ENCODE measurements around the gene MACROD1.

GRCh38 chr11:63966444-63966843 is 199.5 kb downstream of the MACROD1 start:
- no peak for TF ChIP-seq POLR2AphosphoS5 (IDR thresholded peaks at IDR 0.05; ENCODE audit: borderline replicate concordance, low read depth, low read length)
- TF ChIP-seq EZH2 (IDR thresholded peaks at IDR 0.05): no peak
- TF ChIP-seq FOXP2 (optimal IDR thresholded peaks at IDR 0.05; ENCODE audit: control extremely low read depth, extremely low read length, insufficient read depth): no peak

All from SK-N-MC (cell line).